T-helper 2 cell treated with Interferon-gamma antibody and Interleukin-4, amounts not matched to agents 100 ng/mL and 5 ng/mL, for 36 hours (primary cell): ENCODE data around the gene ANKRD37. TPM values are rescaled to one million over a fixed set of nuclear protein-coding genes. Genes with fewer than 3 reads are reported as not detected.

Experiments
- intact Hi-C: fragments of 100-400 bp; cut with micrococcal nuclease; formaldehyde crosslinking; loops from one replicate; pipeline ENCODE4 v1.15.1; 2023
- total RNA-seq: library from RNA; stranded (reverse); gene quantifications from 2 replicates; pipeline ENCODE4 v1.2.3, GENCODE V29; 2022

The ANKRD37 gene
- total RNA-seq, 1 donor from 2014 or later, result 11.2 TPM

GRCh38 chr4:185379326-185380295 is 17.0 kb upstream of the ANKRD37 start:
- intact Hi-C loops, result no loop called here

GRCh38 chr4:185380320-185380719 is 16.3 kb upstream of the ANKRD37 start:
- intact Hi-C loops, result no loop called here

GRCh38 chr4:185381288-185382196 is 15.1 kb upstream of the ANKRD37 start:
- intact Hi-C loops, result no loop called here

GRCh38 chr4:185382754-185383153 is 13.9 kb upstream of the ANKRD37 start:
- intact Hi-C loops, result no loop called here

- intact Hi-C loops, result no loop called here
These were observed 13.2 kb upstream of the ANKRD37 start for GRCh38 chr4:185383451-185383850.

GRCh38 chr4:185384061-185384460 is 12.6 kb upstream of the ANKRD37 start:
- intact Hi-C loops, result loop anchor here (1.0 kb wide), 1 partner anchor 11 kb away; the partner anchor contains the start of gene LRP2BP

- intact Hi-C loops, result loop anchor here (1.0 kb wide), 1 partner anchor 10 kb away; the partner anchor contains the start of gene LRP2BP
These were observed 11.7 kb upstream of the ANKRD37 start for GRCh38 chr4:185384930-185385331.

- intact Hi-C loops, result no loop called here
These were observed 8.7 kb upstream of the ANKRD37 start for GRCh38 chr4:185387957-185388356.

- intact Hi-C loops, result loop anchor here (1.0 kb wide), 1 partner anchor 182 kb away; the partner anchor contains the start of gene SNX25
These were observed 5.7 kb upstream of the ANKRD37 start for GRCh38 chr4:185390941-185391340.

GRCh38 chr4:185392156-185392555 is 4.5 kb upstream of the ANKRD37 start:
- intact Hi-C loops, result no loop called here

- intact Hi-C loops, result loop anchor here (1.0 to 5.0 kb wide), 4 partner anchors 10 to 567 kb away; partner anchors contain the start of genes ACSL1 and SNX25
These were observed 1.9 kb upstream of the ANKRD37 start for GRCh38 chr4:185394568-185395237.

GRCh38 chr4:185395238-185395955 is 1.2 kb upstream of the ANKRD37 start, which contains the start of gene LRP2BP:
TSS of gene LRP2BP (minus strand) at chr4:185395924. CDS start at chr4:185378186, 17,738 bp downstream.
- intact Hi-C loops, result loop anchor here (1.0 to 5.0 kb wide), 4 partner anchors 11 to 568 kb away; partner anchors contain the start of genes ACSL1 and SNX25

- intact Hi-C loops, result loop anchor here (1.0 to 5.0 kb wide), 11 partner anchors 12 to 1737 kb away; partner anchors contain the start of genes ACSL1, CASP3, CCDC110 and CYP4V2
These were observed 501 bp upstream of the ANKRD37 start for GRCh38 chr4:185395956-185396723.

GRCh38 chr4:185398618-185399017 is 2.0 kb downstream of the ANKRD37 start:
- intact Hi-C loops, result loop anchor here (5.0 kb wide), 1 partner anchor 571 kb away; the partner anchor contains the start of gene ACSL1

- intact Hi-C loops, result loop anchor here (5.0 kb wide), 1 partner anchor 572 kb away; the partner anchor contains the start of gene ACSL1
These were observed 2.8 kb downstream of the ANKRD37 start for GRCh38 chr4:185399466-185399865.

- intact Hi-C loops, result no loop called here
These were observed 7.4 kb downstream of the ANKRD37 start for GRCh38 chr4:185404031-185404430.

GRCh38 chr4:185405296-185405999 is 8.8 kb downstream of the ANKRD37 start:
- intact Hi-C loops, result no loop called here

- intact Hi-C loops, result no loop called here
These were observed 11.8 kb downstream of the ANKRD37 start for GRCh38 chr4:185408432-185408831.
